Calu3 (cell line): ENCODE data around the gene IFT88. TPM values are rescaled to one million over a fixed set of nuclear protein-coding genes. Genes with fewer than 3 reads are reported as not detected.

ENCODE experiments used
- BruUV-seq: library from RNA; stranded (reverse); fragments of 400-500 nt; replicated peaks from 2 replicates; lab custom pipeline; 2021; lab: Mats Ljungman, UMichigan
- CTCF ChIA-PET: fragments of 300-600 bp; sonication (Branson Sonifier 250); formaldehyde crosslinking; loops from one replicate; lab custom pipeline; 2022; ENCODE audit warnings: antibody characterized with exemption; lab: Charles Lee
- DNase-seq: peaks from one replicate; pipeline ENCODE4 v3.0.0; 2022
- H3K27ac Mint-ChIP-seq: one replicate; pipeline ENCODE4 v1.8.0; 2022; ENCODE audit warnings: mixed read lengths; ENCODE audit not compliant: unreplicated experiment
- H3K27me3 Mint-ChIP-seq: one replicate; pipeline ENCODE4 v1.8.0; 2022; ENCODE audit warnings: mixed read lengths; ENCODE audit not compliant: unreplicated experiment
- H3K36me3 Mint-ChIP-seq: one replicate; pipeline ENCODE4 v1.8.0; 2022; ENCODE audit warnings: mild to moderate bottlenecking, moderate library complexity, mixed read lengths; ENCODE audit not compliant: insufficient read depth, unreplicated experiment
- H3K4me1 Mint-ChIP-seq: one replicate; pipeline ENCODE4 v1.8.0; 2022; ENCODE audit warnings: mild to moderate bottlenecking, low read depth, mixed read lengths; ENCODE audit not compliant: unreplicated experiment
- H3K4me3 Mint-ChIP-seq: one replicate; pipeline ENCODE4 v1.8.0; 2022; ENCODE audit warnings: mild to moderate bottlenecking, low read depth, moderate library complexity, mixed read lengths; ENCODE audit not compliant: unreplicated experiment
- H3K9me3 Mint-ChIP-seq: one replicate; pipeline ENCODE4 v1.8.0; 2022; ENCODE audit warnings: low read depth, mixed read lengths; ENCODE audit not compliant: unreplicated experiment
- CTCF ChIP-seq: fragments of 200-600 bp; IDR thresholded peaks from one replicate; pipeline ENCODE4 v1.8.0; 2022; ENCODE audit warnings: antibody characterized with exemption; ENCODE audit not compliant: unreplicated experiment
- intact Hi-C: fragments of 100-400 bp; cut with micrococcal nuclease; formaldehyde crosslinking; loops from one replicate; pipeline ENCODE4 v1.10.0; 2022; ENCODE audit not compliant: unreplicated experiment
- total RNA-seq: library from RNA; stranded (reverse); gene quantifications from 2 replicates; pipeline ENCODE4 v1.2.3, GENCODE V29; 2022

IFT88 gene
- total RNA-seq, 1 experiment from 2014 or later, result 13.6 TPM

GRCh38 chr13:20684546-20684945 lies 117.6 kb downstream of the IFT88 start:
- no peak for DNase-seq
- no peak overlapping the region for H3K27ac Mint-ChIP-seq
- no peaks in the 10 kb centered on the region for H3K9me3 Mint-ChIP-seq
- no peak for TF ChIP-seq CTCF
- no peaks in the 10 kb centered on the region for H3K27me3 Mint-ChIP-seq
- CTCF ChIA-PET, result no interaction called here
- H3K4me3 Mint-ChIP-seq, result no peak overlapping the region
- H3K4me1 Mint-ChIP-seq, result no peaks in the 10 kb centered on the region
- H3K36me3 Mint-ChIP-seq, result no peaks in the 10 kb centered on the region
- no TSS peak for BruUV-seq
- intact Hi-C loops, result no loop called here

GRCh38 chr13:20685092-20685491 lies 118.1 kb downstream of the IFT88 start:
- intact Hi-C loops, result no loop called here
- Mint-ChIP-seq H3K27me3 (no peaks in the 10 kb centered on the region), H3K4me1 (no peaks in the 10 kb centered on the region), H3K4me3 (no peak overlapping the region), H3K9me3 (no peaks in the 10 kb centered on the region), H3K27ac (no peak overlapping the region), H3K36me3 (no peaks in the 10 kb centered on the region)
- BruUV-seq, result no TSS peak
- CTCF ChIA-PET, result no interaction called here
- no peak for TF ChIP-seq CTCF
- no peak for DNase-seq

- no peak for DNase-seq
- intact Hi-C loops, result no loop called here
- H3K4me3 Mint-ChIP-seq, result no peak overlapping the region
- H3K9me3 Mint-ChIP-seq, result no peaks in the 10 kb centered on the region
- CTCF ChIA-PET, result interaction anchor here (0.6 kb wide), 2 partner anchors 18 to 57 kb away, joined by 3 read pairs; no protein-coding TSS in a partner anchor
- TF ChIP-seq CTCF, result no peak
- H3K27ac Mint-ChIP-seq, result no peak overlapping the region
- H3K36me3 Mint-ChIP-seq, result no peaks in the 10 kb centered on the region
- BruUV-seq, result no TSS peak
- no peaks in the 10 kb centered on the region for H3K27me3 Mint-ChIP-seq
- no peaks in the 10 kb centered on the region for H3K4me1 Mint-ChIP-seq
These were observed 119.2 kb downstream of the IFT88 start for GRCh38 chr13:20686167-20686566.

GRCh38 chr13:20686863-20687579 lies 120.1 kb downstream of the IFT88 start:
- Mint-ChIP-seq H3K36me3 (no peaks in the 10 kb centered on the region), H3K27ac (no peak overlapping the region), H3K9me3 (no peaks in the 10 kb centered on the region), H3K4me3 (no peak overlapping the region), H3K4me1 (no peaks in the 10 kb centered on the region), H3K27me3 (no peaks in the 10 kb centered on the region)
- CTCF ChIA-PET, result interaction anchor here (0.6 kb wide), 2 partner anchors 17 to 58 kb away, joined by 3 read pairs; no protein-coding TSS in a partner anchor
- no peak for TF ChIP-seq CTCF
- BruUV-seq, result no TSS peak
- DNase-seq, result no peak
- intact Hi-C loops, result no loop called here
